Inflammatory macrophage treated with lipopolysaccharide for 4 hours (primary cell): Measurements from ENCODE around the gene ODC1.

Experiments
- DNase-seq: peaks from one replicate; pipeline ENCODE4 v3.0.0-alpha.2; 2020

ODC1 gene

GRCh38 chr2:10433264-10433946 lies 14.7 kb downstream of the ODC1 start:
- no peak for DNase-seq

GRCh38 chr2:10432311-10433181 lies 15.6 kb downstream of the ODC1 start:
- peak; percentile 36 for DNase-seq

GRCh38 chr2:10431797-10432196 lies 16.3 kb downstream of the ODC1 start:
- DNase-seq = no peak

- DNase-seq = no peak
These were observed 17.1 kb downstream of the ODC1 start for GRCh38 chr2:10430886-10431622.

GRCh38 chr2:10428924-10429323 lies 19.2 kb downstream of the ODC1 start:
- no peak for DNase-seq

- DNase-seq = no peak
These were observed 19.8 kb downstream of the ODC1 start for GRCh38 chr2:10428355-10428754.

- DNase-seq = no peak
These were observed 20.5 kb downstream of the ODC1 start for GRCh38 chr2:10427618-10427949.

GRCh38 chr2:10426726-10427617 lies 21.2 kb downstream of the ODC1 start:
- DNase-seq = no peak

GRCh38 chr2:10425699-10426098 lies 22.4 kb downstream of the ODC1 start:
- no peak for DNase-seq

GRCh38 chr2:10424916-10425505 lies 23.1 kb downstream of the ODC1 start:
- no peak for DNase-seq

- DNase-seq = no peak
These were observed 24.1 kb downstream of the ODC1 start for GRCh38 chr2:10424051-10424450.

- DNase-seq = no peak
These were observed 24.7 kb downstream of the ODC1 start for GRCh38 chr2:10423400-10423774.

GRCh38 chr2:10422732-10423399 lies 25.3 kb downstream of the ODC1 start:
- DNase-seq = no peak

- DNase-seq = no peak
These were observed 25.9 kb downstream of the ODC1 start for GRCh38 chr2:10422251-10422650.

GRCh38 chr2:10419553-10420257 lies 28.4 kb downstream of the ODC1 start:
- DNase-seq = no peak

- no peak for DNase-seq
These were observed 30.4 kb downstream of the ODC1 start for GRCh38 chr2:10417551-10418335.

GRCh38 chr2:10415640-10416039 lies 32.5 kb downstream of the ODC1 start:
- DNase-seq = no peak

GRCh38 chr2:10415048-10415447 lies 33.1 kb downstream of the ODC1 start:
- no peak for DNase-seq

GRCh38 chr2:10414591-10414990 lies 33.5 kb downstream of the ODC1 start:
- DNase-seq = no peak

- DNase-seq = no peak
These were observed 34.1 kb downstream of the ODC1 start for GRCh38 chr2:10413991-10414451.
